HG03097 (cell line): ENCODE results near the gene SLC22A5.
"Not testable (repeated sequence)": the region's sequence is repeated elsewhere in the genome, so short reads cannot be mapped to it uniquely, and the experiment has no call there.

Experiments
- ATAC-seq: cut with Tn5 transposase; IDR thresholded peaks from one replicate; pipeline ENCODE4 v1.9.1; 2021; ENCODE audit not compliant: unreplicated experiment, low FRiP score

SLC22A5 gene

DNA sequence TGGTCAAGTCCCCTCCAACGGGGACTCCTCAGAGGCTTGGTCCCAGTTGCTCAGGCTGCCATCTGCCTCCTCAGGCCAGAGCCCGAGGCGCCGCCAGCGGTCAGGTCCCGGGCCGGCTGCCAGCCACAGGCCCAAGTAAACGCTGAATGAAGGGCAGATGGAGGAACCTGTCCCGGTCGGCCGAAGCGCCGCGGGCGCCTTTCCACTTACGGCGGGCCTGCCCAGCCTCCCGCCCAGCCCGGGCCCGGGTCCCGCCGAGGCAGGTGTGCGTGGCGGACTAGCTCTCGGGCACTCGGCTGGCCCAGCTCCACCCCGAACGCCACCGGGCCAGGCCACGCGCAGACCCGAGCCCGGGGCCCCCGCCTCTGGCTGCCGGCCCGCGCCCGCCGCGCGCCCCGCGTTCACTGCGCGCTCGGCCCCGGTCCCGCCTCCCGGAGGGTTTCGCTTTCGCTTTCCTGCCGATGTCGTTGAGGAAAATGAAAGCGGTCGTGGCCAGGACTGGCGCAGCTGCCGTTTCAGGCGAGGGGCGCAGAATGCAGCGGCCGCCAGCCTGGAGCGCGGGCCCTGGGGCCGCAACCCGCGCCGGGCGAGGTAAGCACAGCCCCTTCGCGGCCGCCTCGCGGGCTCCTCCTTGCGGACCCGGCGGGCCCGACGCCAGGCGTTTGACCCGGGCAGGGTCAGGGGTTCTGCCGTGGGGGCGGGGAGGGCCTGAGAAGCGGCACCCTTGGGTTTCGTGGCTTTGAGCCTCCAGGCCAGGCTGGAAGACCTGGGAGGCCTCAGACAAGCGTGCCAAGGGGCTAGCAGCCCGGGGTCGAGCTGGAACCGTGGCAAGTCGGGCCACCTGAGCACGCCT is 41.2 kb downstream of the SLC22A5 start:
- peak; percentile 74 for ATAC-seq

DNA sequence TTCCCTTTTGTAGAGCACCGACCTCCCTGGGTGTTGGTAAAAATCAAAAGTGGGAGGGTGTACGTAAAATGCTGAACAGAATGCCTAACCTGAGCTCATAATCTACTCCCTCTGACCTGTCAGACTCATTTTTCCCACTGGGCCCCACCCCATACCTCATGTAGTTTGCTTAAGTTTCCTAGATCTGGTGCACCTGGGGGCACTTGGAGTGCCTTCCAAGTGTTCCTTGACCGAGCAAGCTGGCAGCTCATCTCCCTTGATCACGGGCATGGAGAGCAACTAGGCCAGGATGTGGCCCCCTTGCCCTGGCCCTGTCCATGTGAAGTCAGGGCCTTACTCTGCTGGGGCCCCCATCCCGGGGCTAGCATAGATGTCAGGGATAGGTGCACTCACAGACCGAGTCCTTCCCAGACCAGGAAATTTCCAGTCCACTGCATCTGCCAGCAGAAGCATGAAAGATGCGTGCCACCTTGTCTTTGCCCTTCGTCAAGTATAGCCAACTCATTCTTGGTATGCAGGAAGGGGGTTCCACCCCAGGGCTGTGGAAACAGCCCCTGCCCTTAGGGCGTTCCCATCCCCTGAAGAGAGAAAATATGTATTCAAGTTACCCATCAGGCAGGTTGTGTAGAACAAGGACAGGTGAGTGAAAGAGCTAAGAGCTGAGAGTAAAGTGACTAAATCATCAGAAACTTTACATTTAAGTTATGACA is 41.9 kb downstream of the SLC22A5 start:
- ATAC-seq = peak; percentile 1

DNA sequence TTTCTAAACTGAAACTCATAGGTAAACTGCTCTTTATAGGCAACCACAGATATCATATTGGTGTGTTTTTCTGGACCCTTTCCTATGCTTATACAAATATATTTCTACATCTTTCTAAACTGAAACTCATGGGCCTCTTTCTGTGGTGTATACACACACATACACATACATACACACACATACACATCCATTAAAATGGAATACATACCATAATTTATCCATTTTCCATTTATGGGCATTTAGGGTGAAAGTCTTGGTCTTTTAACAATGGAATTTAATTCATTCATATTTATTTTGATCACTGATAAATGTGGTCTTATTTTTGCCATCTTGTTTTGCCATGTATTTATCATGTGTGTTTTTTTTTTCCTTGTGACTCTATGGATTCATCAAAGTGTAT is 44.1 kb downstream of the SLC22A5 start:
- ATAC-seq = no peak

DNA sequence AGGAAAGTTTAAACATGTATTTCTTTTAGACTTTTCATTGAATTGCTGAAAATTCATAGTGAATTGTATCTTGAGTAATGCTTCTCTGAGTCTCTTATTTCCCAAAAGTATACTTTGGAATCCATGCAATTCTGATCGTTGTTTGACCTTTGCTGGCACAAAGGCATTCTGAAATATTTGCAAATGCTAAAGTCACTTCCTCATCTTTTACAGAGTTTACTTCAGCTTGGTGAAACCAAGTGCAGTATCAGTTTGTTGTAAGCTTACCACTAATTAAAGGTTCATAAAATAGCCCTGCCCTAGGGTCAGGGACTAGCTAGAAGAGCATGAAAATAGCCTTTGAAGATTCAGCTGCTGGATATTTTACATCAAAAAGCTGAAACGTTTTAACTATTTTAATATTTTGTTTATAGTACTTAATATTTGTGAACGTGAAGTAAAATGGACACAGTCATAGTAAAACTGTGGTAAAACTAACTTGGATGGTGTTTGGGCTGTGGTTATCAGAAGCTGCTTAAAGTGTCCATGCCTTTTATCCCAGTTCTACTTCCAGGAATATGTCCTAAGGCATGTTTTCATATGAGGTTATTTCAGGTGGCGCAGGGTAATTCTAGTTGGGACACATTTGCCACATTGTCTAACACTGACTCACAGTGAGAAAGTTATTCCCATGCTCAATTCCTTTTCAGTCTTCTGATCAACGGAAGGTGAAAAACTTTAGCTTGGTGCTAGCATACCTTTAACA is 45.3 kb downstream of the SLC22A5 start:
- ATAC-seq = no peak

DNA sequence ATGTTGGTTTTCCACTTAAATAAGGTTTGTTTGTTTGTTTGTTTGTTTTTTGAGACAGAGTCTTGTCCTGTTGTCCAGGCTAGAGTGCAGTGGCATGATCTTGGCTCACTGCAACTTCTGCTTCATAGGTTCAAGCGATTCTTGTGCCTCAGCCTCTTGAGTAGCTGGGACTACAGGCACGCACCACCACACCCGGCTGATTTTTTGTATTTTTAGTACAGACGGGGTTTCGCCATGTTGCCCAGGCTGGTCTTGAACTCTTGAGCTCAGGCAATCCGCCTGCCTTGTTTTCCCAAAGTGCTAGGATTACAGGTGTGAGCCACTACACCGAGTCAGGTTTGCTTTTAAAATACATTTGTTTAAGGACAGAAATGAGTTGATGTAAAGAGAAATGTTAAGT is 46.0 kb downstream of the SLC22A5 start:
- ATAC-seq = not testable (repeated sequence)

DNA sequence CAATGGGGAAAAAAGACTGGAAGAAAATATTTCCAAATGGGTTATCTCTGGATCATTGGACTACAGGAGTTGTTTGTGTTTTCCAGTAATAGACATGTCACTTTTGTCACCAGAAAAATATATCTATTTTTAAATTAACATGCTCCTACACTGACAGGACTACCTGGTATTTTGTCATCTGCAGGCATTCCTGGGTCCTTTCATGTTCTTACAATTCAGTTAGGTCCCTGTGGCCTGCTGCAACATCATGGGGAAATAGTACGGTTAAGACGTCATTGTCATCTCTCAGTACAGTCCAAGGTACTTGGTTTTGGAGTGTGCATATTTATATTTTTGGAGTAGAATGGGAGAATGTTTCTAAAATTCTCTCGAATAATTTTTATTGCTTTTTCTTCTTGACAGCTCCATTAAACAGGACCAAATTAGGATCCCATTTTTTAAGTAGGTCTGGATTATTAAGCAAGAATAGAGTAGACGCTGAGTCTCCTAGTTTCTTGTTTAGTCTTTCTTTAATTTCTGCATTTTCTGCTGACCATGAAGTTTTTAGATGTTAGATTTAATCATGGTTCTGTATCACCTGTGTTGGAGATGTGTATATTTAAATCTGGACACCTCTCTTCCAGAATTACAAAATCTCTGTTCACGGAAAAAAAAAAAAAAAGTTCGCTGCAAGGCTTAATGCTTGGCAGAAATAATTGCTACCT is 46.9 kb downstream of the SLC22A5 start:
- no peak for ATAC-seq

DNA sequence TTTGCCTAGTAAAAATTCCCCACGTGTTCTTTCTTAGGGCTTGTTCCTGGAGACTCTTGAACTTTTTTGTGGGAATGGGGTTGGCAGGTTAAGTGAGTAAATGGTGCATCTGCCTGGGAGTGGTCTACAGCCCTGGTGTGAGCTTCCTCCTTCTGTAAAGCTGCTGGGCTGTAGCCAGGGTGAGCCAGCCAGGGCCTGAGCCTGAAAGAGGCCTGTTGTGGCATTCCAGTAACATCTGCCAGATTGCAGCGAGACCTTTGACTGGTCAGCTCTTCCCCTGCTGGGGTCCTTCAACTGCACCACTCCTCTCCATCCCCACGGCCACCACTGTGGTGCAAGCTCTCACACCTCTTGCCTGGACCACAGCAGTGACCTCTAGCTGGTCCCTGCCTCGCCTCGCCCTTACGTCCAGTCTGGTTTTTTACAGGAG is 47.5 kb downstream of the SLC22A5 start:
- ATAC-seq = no peak

DNA sequence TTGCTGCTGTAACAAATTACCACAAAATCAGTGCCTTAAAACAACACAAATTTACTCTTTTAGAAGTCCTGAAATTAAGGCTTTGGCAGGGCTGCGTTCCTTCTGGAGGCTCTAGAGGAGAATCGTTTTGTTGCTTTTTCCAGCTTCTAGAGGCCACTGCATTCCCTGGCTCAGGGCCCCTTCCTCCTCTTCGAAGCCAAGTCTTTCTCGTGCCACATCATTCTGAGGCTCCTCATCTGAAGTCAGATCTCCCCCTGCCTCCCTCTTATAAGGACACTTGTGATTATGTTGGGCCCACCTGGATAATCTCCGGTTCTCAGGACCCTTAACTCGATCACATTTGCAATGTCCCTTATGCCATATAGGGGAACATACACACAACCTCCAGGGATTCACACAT is 48.0 kb downstream of the SLC22A5 start:
- ATAC-seq = no peak

DNA sequence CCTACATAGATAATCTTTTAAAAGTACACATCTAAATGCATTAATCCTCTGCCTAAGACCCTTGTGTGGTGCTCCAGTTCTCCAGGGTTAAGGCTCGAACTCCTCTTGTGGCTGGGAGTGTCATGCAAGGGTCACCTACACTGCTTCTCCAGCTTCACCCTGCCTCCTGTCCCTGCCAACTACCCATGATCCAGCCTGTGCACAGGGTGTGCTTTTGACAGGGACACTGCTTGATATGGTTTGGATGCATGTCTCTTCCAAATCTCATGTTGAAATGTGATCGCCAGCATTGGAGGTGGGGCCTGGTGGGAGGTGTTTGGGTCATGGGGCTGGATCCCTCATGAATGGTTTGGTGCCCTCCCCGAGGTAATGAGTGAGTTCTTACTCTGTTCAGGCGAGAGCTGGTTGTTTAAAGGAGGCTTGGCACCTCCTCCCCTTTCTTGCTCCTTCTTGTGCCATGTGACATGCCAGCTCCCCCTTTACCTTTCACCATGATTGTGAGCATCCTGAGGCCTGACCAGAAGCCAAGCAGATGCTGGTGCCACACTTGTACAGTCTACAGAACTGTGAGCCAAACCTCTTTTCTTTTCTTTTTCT is 48.5 kb downstream of the SLC22A5 start:
- ATAC-seq = no peak

DNA sequence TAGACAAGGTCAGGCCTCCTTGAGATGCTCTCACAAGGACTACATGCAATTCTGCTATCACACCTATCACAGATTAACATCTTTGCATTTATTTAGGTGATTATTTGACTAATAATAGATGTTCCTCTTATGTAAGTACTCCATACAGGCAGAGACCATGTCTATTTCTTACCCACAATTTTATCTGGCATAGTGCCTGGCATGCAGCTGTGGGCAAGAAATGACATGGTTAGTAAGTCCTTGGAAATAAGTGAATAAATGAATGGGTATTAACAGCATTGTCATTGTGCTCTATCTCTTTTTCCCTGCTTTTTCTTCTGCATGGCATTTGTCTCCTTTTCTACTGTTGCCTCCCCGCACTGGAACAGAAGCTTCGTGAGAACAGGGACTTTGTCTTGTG is 49.4 kb downstream of the SLC22A5 start:
- ATAC-seq = no peak

DNA sequence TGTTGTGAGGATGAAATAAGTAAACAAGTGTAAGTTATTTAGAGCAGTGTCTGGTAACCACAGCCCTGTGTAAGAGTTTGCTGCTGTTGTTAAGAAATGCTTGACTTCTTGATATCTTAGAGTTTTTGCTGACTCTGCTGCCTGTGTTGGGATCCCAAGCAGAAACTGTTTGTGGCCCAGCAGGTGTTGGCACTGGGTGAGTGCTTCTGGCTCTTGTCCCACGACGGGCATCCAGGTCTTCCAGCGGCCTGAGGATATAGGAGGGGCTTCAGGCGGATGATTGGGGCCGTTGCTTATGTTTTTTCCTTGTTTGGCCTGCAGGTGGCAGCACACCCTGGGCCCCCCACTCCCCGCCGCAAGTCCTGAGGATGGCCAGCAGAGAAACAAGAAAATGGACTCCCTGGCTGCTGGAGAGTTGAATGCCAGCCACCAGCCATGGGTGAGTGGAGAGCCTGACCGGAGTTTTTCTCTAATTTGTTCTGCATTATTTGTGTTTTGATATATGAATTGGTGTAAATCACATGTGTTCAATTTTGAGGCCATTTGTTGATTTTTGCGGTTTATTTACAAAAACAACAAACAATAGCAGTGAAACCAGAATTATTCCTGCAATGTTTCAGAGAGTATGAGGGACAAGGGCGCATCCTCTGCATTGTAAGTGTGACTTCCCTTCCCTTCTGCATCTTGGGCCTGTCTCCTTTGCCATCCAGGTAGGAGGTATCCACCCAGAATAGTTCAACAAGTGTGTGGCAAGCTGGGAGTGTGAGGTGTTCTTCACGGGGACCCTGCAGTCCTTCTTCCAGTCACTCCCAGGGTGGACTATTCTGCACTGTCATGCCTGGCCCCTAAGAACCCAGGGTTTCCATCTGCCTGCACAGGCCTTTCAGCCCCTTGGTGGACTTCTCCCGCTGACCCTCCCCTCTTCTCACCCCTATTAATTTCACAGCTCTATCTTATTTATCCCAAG is 50.3 kb downstream of the SLC22A5 start:
- peak; percentile 26 for ATAC-seq

DNA sequence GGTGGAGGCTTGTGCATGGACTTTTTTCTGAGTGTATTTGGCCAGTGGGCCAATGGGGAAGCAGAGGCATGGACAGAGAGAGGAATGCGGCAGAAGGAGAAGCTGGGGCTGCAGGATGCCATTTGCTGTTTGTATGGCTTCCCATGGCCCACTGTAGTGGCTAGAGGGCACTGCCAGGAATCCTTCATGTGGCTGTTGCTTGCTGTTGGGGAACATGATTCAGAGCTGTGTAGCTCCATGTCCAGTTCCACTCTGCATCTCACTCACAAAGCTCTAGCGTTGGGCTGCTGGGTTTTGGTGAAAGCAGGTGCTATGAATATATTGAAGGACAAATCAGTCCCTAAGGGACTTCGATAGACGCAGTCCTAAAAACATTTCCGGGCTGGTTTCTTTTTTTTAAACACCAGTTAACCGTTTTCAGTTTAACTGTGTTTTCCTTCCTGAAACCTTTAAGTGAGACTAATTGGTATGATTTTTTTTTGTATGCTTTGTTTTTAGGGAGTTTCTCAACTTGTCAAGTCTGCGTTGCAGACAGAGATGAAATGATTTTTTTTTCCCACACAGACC is 51.3 kb downstream of the SLC22A5 start:
- peak; percentile 50 for ATAC-seq

DNA sequence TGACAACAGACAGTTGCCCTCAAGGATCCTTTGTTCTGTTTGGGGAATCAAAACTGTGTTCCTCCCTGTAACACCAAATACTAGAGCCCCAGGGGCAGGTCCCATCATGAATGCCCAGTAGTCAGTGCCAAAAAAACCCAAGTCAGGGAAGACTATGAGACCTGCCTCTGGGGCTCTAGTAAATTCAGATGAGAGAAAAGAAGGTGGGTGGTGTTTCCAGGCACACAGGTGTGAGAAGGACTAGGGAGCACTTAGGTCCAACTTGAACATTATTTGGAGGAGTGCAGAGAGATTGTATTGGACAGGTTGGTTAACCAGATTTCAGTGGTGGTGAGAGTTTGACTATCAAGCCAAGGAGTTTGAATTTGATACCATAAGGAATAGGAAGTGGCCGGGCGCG is 52.0 kb downstream of the SLC22A5 start:
- no peak for ATAC-seq

DNA sequence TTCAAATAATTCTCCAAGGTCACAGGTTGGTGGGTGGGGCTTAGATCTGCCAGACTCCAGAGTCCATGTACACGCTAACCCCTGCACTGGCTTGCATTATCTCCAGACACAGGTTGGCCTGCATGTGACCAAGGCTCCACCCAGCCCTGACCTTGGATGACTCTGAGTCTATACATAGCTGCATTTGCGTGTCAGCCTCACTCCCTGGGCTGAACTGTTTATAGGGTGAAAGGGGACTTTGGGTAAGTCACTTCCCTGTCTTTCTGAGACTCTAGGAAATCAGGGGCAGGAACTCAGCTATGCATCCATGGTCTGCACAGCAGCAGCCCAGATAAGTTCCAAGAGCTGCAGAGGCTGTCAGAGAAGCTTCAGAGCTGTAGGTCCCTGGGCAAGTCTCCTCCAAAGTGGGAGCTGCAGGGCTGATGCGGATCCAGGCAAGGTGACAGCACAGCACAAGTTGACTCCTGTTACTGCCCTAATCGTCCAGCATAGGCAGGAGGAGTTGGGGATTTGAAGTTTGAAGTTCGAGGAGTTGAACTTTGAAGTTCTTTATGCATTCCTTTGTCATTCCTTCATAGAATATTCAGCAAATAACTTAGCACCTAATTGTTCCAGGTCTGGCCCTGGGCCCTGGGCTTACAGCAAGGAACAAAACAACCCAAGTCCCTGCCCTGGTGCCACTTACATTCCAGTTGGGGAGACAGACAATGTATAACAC is 53.4 kb downstream of the SLC22A5 start:
- ATAC-seq = no peak

DNA sequence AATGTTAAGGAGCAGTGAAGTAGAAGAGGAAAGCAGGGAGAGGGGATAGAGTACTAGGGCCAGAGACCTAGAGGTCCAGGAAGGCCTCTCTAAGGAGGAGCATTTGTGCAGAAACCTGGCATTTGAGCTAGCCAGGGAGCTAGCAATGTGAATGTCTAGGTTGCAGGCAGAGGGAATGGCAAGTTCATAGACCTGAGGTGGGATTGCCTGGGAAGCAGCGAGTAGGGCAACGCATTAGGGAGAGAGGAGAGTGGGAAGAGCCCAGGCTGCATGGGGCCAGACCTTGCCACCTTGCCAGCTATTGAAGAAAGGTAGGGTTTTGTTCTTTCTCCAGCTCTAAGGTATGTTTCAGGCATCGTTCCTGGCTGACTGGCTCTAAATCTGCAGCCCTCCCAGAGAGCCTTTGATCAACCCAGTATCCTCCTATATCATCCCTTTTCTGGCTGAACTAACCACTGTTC is 54.0 kb downstream of the SLC22A5 start:
- no peak for ATAC-seq

DNA sequence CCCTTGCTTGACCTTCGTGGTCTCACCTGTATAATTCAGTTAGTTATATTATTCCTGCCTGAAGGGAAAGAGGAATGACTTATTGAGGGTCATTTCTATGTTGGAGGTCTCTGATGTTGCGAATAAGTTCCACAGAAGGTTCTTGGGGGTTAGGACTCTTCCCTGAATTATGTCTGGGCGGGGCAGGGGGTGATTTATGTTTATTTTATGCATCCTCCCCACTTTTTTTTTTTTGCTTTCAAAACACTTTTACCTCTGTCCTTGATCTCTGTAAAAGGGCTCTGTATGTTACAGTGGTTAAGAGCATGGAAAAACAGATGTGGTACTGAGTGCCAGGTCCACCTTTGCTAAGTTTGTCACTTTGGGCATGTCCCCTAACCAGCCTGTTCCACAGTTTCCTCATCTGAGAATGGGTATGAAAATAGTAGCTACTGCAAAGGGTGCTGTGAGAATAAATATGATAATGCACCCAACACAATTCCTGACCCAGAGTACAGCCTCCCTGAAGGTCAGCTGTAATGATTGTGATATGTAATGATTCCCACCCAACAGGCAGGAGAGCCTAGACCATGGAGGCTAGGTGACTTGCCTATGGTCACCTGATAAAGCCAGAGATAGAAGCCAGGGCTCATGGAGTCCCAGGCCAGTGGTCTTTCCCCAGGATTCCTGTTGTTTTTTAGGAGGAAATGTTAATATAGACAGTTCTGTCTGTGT is 54.8 kb downstream of the SLC22A5 start:
- no peak for ATAC-seq
